Choroid plexus epithelial cell (primary cell): ENCODE results near the gene GOLGA8B.
A peak's percentile ranks its signal among the peaks of the same experiment; 100 is the strongest.
"Not testable (repeated sequence)": the region's sequence is repeated elsewhere in the genome, so short reads cannot be mapped to it uniquely, and the experiment has no call there.

Source experiments
- DNase-seq: peaks from one replicate; pipeline ENCODE4 v3.0.0-alpha.2; 2010; ENCODE audit warnings: low read depth
- H3K4me3 ChIP-seq: 2 replicates; pipeline ENCODE4 v1.5.1; 2011; ENCODE audit warnings: low read depth, mild to moderate bottlenecking, control low read depth, low read length, moderate library complexity
- CTCF ChIP-seq: conservative IDR thresholded peaks from 2 replicates; pipeline ENCODE4 v1.5.1; 2011; ENCODE audit warnings: low read depth, mild to moderate bottlenecking, control low read depth, inconsistent platforms, low read length, moderate library complexity

Gene GOLGA8B

GRCh38 chr15:34583399-34584329, at the start of gene GOLGA8B:
GOLGA8B (minus strand) TSS chr15:34583651; CDS start chr15:34535912, 47,739 bp downstream.
- H3K4me3 ChIP-seq, result peak within 1 kb of the TSS; percentile 77
- DNase-seq, result peak; percentile 60

GRCh38 chr15:34633165-34633564, 49.7 kb upstream of the GOLGA8B start:
- not testable (repeated sequence) for DNase-seq, H3K4me3 ChIP-seq

More at GRCh38 chr15:34583399-34584329, at the start of gene GOLGA8B:
- no peak for TF ChIP-seq CTCF

- H3K4me3 ChIP-seq, result no peak overlapping the region
- TF ChIP-seq CTCF, result no peak
- peak; percentile 31 for DNase-seq
Observed at GRCh38 chr15:34628577-34629152, 45.2 kb upstream of the GOLGA8B start.

GRCh38 chr15:34625007-34625406, 41.6 kb upstream of the GOLGA8B start:
- DNase-seq, result no peak
- H3K4me3 ChIP-seq, result no peak overlapping the region
- TF ChIP-seq CTCF, result no peak

GRCh38 chr15:34621675-34622074, 38.2 kb upstream of the GOLGA8B start:
- no peak overlapping the region for H3K4me3 ChIP-seq
- DNase-seq, result peak; percentile 62
- peak; percentile 50 for TF ChIP-seq CTCF

- no peak overlapping the region for H3K4me3 ChIP-seq
- TF ChIP-seq CTCF, result no peak
- DNase-seq, result no peak
Observed at GRCh38 chr15:34620814-34621213, 37.4 kb upstream of the GOLGA8B start.

- no peak for DNase-seq
- H3K4me3 ChIP-seq, result no peak overlapping the region
- TF ChIP-seq CTCF, result no peak
Observed at GRCh38 chr15:34620142-34620541, 36.7 kb upstream of the GOLGA8B start.
